ENCODE data around the gene SCUBE2. TPM values are rescaled to one million over a fixed set of nuclear protein-coding genes. Genes with fewer than 3 reads are reported as not detected.

Gene SCUBE2
- total RNA-seq, result 1.9 TPM
- long read RNA-seq, partial matches to known transcripts, result 0 of 5 reads
- long read RNA-seq, other reads (novel, unspliced or antisense), result 4 of 5 reads

DNA sequence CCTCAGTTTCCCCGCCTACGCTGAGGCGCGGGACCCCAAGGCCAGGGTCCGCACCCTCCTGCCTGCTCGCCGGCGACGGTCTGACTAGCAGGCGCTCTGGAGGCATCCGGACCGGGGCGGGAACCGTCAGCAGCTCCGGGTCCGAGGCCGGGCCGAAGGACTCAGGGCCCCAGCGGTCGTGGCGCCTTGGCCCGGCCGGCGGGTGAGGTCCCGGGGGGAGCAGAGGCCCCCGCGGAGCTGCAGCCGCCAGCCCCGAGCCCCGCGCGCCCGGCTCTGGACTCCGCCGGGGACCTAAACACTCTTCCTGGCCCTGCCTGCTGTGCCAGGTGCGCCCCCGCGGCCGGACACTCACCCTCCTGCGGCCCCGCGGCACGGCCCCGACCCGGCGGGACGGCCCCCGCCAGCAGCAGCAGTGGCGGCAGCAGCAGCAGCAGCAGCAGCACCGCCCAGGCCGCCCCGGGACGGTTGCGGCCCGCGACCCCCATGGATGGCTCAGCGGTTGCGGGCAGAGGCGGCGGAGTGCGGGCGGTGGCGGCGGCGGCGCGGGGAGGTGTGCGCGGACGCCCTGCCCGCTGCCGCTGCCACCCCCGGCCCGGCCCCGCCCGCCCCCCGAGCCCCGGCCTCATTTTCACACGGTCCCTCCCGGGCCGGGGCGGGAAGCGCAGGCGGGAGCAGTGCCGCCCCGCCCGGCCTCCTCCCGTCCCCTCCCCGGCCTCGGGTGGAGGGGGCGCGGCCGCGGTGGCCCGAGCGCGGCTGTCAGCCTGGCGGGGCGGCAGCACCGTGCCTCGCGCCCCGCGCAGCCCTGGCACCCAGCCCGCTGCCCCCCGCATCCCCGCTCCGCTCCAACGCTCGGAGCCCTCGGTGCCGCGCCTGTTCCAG, at the start of gene SCUBE2:
TSS of gene SCUBE2 (minus strand) at position 556 of the 879 bp plus-strand sequence. CDS start at position 485, 71 bp downstream.
- intact Hi-C loops (cut with DNase I), result no loop called here
- peak; percentile 50 for ATAC-seq (ENCODE audit: poor library complexity)
- no peak for DNase-seq

DNA sequence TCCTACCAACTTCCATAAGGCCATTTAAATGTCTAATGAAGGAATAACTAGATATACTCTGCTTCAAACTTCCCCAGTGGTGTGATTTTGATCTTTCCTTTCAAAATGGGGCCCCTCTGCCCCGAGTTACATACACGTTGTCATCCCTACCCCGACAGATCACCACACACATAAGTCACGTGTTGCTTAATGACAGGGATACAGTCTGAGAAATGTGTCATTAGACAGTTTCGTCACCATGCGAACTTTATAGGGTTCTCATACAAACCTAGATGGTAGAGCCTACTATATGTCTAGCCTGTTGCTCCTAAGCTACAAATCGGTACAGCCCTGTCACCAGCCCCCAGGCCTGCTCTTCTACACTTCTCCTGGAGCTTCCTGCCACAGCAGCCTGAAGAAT, 49.8 kb upstream of the SCUBE2 start:
- DNase-seq (no peak), ATAC-seq (ENCODE audit: poor library complexity) (no peak)
- intact Hi-C loops (cut with DNase I), result no loop called here

DNA sequence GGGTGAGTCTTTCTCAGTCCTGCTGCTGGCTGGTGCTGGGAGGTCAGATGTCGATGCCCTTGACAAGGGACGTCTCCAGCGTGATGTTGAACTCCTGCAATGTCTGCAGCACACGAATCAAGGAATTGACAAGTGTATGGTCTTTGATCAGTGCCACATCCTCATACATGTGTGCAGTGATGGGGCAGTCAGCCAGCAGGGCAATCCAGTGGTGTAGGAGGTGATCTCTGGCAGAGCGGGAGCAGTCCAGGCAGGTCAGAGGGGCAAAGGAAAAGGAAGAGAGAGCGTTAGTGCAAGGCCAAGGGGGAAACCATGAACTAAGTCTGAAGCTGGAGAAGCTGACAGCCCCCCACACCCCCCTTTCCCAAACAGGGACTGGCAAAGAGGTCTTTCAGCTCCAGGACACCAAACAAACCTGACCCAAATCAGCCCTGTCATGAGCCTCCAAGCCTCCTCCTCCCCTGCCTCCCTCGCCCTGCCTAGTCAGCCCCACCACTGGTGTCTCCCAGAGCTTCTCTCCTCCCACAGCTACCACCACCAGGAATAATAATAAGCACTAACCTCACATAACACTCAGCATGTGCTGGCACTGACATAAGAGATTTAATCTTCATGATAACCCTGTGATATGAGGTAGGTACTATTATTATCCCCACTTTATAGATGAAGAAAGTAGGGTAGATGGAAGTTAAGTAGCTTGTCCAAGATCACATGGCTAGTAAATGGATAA, 48.4 kb upstream of the SCUBE2 start:
- no peak for DNase-seq
- no peak for ATAC-seq (ENCODE audit: poor library complexity)
- intact Hi-C loops (cut with DNase I), result no loop called here

DNA sequence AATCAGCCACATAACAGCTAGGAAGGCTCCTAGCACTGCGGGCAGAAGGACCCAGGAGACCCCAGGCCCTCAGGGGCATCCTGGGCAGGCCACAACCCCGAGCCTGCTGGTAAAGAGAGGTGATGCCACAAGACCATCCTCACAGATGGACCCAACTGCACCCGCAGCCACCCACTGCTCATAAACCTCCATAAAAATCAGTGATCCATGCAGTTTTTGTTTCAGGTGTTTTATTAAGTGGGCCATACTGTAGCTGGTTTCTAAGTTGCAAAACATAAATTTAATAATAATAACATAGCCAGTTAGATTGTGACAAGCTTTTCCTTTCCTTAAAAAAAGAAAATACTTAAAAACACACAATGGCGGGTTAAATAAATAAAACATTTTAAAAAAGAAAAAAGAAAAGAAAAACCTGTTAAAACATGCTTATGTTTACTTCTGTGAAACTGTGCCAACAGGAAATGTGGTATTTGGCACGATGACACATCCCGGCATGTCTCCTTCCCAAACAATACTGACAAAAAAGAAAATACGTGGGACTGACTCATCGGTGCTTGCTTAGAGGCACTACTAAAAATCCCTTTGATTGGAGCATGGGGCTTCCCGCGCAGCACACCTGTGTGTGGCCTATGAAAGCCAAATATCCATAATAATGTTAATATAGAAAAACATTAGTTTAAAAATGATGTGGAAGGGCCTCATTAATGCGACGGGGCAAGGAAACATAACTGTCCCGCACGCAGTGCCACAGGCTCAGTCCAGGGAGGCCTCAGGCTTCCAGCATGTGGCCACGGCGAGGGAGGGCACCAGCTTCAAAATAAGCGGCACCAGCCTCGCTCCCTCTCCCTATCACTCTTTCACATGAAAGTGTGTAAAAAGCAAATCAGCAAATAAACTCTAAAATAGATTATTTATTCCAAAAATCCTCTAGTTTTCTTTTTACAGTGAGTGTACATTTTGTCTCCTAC, 47.5 kb upstream of the SCUBE2 start:
- intact Hi-C loops (cut with DNase I), result no loop called here
- no peak for DNase-seq
- ATAC-seq (ENCODE audit: poor library complexity), result no peak

DNA sequence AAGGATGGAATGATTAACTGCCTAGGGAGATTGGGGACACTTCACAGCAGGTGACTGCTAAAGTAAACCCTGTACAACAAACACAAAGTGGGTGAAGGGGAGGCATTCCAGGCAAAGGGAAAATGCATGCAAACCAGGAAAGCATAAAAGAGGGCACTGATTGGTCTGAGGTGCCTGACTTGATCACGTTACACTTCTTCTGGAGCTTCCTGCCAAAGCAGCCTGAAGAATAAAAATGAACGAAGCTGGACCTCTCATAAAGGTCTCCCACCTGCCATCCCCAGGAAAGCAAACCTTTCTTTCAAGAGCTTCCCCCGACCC, 46.7 kb upstream of the SCUBE2 start:
- intact Hi-C loops (cut with DNase I), result no loop called here
- ATAC-seq (ENCODE audit: poor library complexity), result no peak
- no peak for DNase-seq

DNA sequence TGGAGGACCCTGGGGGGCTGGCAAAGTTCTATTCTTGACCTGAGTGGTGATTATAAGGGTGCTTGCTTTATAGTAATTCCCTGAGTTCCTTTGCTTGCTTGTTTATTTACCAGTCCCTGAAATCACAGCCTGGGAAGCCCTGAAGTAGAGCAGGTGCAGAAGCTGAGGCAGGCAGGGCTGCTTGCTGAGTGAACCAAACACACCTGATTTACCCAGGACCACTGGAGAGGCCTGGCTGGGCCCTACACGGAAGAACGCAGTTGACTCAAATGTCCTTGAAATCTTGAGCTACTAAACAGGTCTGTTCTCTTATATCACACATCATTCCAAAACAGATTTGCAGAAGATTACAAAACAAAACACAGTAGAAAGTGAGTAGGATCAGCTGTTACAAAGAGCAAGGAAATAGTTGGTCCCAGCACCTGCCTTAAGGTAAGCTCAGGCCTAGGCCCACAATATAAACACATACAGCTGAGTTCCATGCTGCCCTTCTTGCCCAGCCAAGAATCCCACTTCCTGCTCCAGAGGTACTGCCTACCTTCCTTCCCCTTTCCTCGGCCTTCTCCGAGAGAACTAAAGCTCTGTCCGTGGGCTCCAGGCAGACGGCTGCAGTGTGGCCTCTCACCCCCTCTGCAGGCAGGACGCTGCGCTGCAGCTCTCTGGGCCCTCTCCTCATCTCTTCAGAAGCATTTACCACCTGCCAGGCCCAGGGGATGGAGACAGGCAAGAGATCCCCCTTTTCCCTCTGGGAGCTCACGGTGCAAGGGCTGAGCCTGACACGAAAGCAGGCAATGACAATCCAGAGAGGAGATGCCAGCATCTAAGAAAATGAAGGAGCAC, 46.1 kb upstream of the SCUBE2 start:
- intact Hi-C loops (cut with DNase I), result loop anchor here (2.0 kb wide), 1 partner anchor 121 kb away; no protein-coding TSS in a partner anchor
- DNase-seq (peak; percentile 81), ATAC-seq (ENCODE audit: poor library complexity) (peak; percentile 94)

DNA sequence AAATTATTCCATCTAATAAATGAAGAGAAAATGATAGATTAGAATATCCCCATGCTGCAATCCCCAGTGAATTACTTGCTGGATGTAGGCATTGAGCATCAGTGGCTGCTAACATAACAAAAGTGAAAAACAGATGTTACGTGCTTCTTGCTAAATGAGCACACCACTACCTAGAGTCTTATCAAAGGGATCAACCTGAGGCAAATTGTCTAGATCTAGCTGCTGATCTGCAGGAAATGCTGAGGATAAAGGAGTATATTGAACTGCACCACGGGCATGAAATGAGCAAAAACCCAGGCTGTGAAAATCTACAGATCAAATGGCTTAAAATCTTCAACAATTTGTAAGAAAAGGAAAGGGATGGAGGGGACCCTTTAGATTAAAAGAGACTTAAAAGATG, 45.3 kb upstream of the SCUBE2 start:
- DNase-seq (no peak), ATAC-seq (ENCODE audit: poor library complexity) (no peak)
- intact Hi-C loops (cut with DNase I), result loop anchor here (2.0 kb wide), 1 partner anchor 120 kb away; no protein-coding TSS in a partner anchor

DNA sequence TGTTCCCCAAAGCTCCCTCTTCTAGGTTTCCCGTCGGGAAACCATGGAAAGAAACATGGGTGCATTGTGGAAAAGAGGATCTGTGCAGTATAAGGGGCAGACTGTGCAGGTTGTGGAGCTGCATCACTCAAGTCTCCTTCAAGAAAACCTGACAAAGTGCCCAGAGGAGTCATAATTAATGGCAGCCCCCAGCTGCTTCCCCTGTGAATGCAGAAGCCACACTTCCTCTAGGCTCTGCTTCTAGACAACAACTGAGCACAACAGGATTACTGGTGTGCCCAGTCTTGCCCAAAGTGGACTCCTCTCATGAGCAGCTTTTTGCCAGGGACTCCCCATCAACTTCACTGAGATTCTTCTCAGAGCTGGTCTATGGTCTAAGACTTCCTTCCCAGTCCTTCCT, 42.6 kb upstream of the SCUBE2 start:
- ATAC-seq (ENCODE audit: poor library complexity) (no peak), DNase-seq (no peak)
- intact Hi-C loops (cut with DNase I), result no loop called here

DNA sequence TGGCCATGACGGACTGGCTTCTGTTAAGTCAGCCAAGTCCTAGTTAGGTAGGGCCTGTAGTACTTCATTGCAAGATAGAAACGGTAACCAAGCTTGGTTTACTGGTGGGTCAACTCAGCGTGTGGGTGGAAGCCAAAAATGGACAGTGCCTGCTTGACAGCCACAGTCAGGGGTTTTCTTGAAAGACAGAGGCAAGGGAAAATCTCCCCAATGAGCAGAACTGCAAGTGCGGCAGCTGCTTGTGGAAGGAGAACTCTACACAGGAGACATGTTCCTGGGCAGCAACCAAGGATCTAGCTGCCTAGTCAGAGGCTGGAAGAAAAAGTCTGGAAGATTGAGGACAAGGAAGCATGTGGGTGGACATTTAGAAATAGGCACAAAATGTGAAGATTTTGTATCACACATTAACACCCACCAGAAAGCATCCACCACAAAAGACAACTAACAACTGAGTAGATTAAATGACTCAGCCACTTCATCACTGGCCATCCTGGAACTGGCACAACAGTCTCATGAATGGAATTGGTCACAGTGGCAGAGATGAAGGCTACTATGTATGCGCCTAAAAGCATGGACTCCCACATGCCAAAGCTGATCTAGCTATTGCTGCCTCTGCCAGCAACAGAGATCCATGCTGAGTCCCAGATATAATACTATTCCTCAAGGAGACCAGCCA, 40.9 kb upstream of the SCUBE2 start:
- intact Hi-C loops (cut with DNase I), result no loop called here
- ATAC-seq (ENCODE audit: poor library complexity) (no peak), DNase-seq (no peak)

DNA sequence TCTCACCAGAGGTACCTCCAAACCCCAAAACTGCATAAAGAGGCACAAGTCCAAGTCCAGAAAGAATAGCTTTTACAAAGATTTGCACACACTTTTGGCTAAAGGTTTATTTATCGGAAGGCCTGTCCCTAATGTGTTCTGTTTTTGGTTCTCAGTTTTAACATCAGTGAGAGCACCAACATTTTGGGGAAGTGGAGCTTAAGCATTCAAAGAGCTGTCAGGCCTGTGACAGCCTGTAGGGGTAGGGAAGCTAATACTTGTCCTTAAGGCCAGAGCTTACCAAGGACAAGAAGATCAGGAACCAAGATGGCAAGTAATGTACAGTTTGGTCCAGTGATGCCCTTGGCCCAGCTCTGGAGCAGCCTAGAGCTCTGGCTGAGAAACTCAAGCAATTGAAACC, 38.9 kb upstream of the SCUBE2 start:
- no peak for DNase-seq
- intact Hi-C loops (cut with DNase I), result no loop called here
- no peak for ATAC-seq (ENCODE audit: poor library complexity)

DNA sequence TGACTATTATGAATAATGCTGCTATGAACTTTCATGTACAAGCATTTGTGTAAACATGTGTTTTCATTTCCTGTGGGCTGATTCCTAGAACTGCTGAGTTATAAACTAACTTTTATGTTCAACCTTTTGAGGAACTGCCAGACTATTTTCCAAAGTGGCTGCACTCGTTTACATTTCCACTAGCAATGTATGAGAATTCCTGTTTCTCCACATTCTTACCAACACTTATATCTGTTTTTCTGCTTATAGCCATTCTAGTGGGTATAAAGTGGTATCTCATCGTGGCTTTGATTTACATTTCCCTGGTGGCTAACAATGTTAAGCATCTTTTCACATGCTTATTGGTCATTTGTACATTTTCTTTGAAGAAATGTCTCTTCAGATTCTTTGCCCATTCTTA, 35.2 kb upstream of the SCUBE2 start:
- intact Hi-C loops (cut with DNase I), result no loop called here
- ATAC-seq (ENCODE audit: poor library complexity) (no peak), DNase-seq (no peak)

DNA sequence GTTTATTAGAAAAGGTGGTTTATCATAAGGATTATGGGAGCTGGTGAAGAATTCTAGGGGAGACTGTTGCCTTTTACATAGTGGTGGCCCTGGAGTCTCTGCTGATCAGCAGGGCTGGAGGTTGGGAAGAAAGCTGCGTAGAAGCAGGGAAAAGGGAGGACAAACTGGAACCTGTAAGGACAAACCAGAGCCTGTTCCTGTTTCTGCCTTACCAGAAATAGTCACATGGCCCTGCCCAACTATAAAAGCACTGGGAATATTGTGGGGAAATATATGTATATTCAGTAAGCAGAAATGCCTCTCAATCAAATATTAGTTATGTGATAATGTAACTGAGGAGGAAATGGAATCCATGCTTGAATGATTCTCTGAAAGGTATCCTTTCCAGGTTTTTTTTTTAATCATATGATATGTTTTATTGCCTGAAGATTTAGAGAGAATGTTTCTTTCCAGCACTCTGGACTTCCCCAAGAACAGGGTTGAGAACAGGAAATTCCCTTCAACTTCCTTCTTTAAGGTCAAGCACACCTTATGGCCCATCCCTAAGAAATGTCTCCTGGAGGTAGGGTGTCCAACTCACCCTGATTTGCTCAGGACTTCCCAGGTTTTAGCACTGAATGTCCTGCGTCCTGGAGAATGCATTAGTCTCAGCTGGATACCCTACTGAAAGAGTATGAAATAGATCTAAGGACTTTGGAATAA, 33.9 kb upstream of the SCUBE2 start:
- ATAC-seq (ENCODE audit: poor library complexity) (no peak), DNase-seq (no peak)
- intact Hi-C loops (cut with DNase I), result no loop called here

DNA sequence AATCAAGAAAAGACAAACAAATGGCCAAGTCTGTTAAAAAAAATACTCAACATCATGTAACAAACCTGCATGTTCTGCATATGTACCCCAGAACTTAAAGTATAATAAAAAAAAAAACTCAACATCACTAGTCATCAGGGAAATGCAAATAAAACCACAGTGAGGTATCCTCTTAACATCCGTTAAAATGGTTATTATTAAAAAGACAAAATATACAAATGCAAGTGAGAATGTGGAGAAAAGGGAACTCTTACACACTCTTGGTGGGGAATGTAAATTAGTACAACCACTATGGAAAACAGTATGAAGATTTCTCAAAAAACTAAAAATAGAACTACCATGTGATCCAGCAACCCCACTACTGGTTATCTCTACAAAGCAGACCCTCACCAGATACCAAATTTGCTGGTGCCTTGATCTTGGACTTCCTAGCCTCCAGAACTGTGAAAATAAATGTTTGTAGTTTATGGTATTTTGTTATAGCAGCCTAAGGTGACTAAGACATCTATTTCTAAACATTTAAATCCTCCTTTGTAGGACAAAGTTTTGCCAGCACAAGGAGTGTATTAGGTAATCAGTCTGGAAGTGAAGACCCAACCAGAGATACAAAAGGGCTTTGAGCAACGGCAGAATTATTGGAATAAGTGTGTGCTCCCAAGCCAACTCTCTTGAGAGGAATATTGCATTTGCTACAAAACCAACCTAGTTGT, 32.4 kb upstream of the SCUBE2 start:
- intact Hi-C loops (cut with DNase I), result no loop called here
- DNase-seq (no peak), ATAC-seq (ENCODE audit: poor library complexity) (no peak)

DNA sequence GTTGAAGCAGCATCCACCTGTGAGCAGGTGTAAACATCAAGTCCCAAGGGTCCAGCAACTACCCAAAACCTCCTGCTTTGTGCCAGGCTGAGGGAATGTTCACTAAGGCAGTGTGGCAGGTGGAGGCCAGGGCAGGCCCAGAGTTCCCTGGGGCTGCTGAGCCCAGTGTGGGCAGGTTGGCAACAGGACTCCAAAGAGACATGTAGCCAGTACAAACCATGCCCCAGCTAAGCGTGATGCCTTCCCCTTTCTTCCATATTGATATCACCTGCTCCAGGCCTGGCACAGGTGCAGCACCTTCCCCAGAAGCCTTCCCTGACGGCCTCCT, 30.0 kb upstream of the SCUBE2 start:
- intact Hi-C loops (cut with DNase I), result no loop called here
- no peak for DNase-seq
- ATAC-seq (ENCODE audit: poor library complexity), result no peak

DNA sequence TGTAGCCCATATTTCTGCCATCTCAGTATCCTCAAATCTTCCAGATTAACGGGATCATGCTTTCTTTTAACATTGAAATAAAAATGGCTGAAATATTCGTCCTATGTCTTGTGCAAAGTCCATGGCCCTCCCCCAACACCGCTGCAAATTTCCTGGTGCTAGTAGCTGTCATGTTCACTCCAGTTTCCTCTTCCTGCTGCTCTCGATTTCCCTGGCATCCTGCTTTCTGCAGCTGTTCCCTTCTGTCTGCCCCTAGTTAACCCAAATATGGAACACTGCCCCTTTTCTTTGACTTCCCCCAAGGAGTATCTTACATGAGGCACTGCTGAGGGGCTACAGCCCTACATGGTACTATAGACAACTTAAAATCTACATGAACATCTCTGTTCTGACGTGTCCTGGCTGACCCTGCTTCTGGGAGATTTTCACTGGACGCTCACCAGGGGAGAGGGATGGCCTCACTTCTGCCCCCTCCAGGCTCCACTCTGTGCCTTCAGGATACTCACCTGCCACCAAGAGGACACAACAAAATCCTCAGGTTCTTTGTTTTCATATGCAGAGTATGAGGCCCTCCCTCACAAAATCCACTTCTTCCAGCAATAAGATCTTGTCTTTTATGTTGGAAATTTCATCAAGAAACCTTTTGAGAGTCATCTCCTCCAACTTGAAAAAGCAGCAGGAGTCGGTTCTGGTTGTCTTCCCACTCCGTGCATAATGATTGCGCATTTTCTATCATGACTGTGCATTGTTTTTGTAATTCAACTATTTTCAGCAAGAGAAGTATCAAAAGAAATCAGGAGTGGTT, 29.5 kb upstream of the SCUBE2 start:
- intact Hi-C loops (cut with DNase I), result no loop called here
- ATAC-seq (ENCODE audit: poor library complexity) (no peak), DNase-seq (no peak)

DNA sequence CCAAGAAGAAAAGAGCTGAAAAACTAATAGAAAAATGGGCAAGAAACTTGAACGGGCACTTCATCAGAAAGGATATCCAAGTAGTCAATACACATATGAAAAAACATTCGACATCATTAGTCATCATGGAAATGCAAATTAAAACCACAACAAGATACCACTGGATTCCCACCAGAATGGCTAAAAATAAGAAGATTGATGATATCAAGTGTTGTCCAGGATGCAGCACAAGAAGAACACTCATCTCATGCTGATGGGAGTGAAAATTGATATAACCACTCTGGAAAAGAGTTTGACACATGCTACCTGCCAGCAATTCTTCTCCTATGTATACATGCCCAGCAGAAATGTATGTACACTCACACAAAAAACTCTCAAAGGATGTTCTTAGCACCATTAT, 26.9 kb upstream of the SCUBE2 start:
- intact Hi-C loops (cut with DNase I), result no loop called here
- no peak for DNase-seq
- no peak for ATAC-seq (ENCODE audit: poor library complexity)
